T-helper 2 cell treated with Interferon-gamma antibody and Interleukin-4, amounts not matched to agents 5 μg/mL and 100 μg/mL, for 36 hours (primary cell): ENCODE data around the gene TBC1D4.
"Not testable (repeated sequence)": the region's sequence is repeated elsewhere in the genome, so short reads cannot be mapped to it uniquely, and the experiment has no call there.

Experiments used
- DNase-seq: peaks from one replicate; pipeline ENCODE4 v3.0.0; 2021; ENCODE audit warnings: low spot score
- H3K27ac Mint-ChIP-seq: one replicate; pipeline ENCODE4 v1.8.0; 2021; ENCODE audit warnings: mild to moderate bottlenecking, mixed read lengths
- H3K27me3 Mint-ChIP-seq: one replicate; pipeline ENCODE4 v1.8.0; 2021; ENCODE audit warnings: low read depth, mixed read lengths
- H3K36me3 Mint-ChIP-seq: one replicate; pipeline ENCODE4 v1.8.0; 2021; ENCODE audit warnings: low read depth, mixed read lengths
- H3K4me1 Mint-ChIP-seq: one replicate; pipeline ENCODE4 v1.8.0; 2021; ENCODE audit warnings: low read depth, mixed read lengths
- H3K4me3 Mint-ChIP-seq: one replicate; pipeline ENCODE4 v1.8.0; 2022; ENCODE audit warnings: mild to moderate bottlenecking, moderate library complexity, mixed read lengths
- H3K9me3 Mint-ChIP-seq: one replicate; pipeline ENCODE4 v1.8.0; 2021; ENCODE audit warnings: mixed read lengths

Gene TBC1D4

DNA sequence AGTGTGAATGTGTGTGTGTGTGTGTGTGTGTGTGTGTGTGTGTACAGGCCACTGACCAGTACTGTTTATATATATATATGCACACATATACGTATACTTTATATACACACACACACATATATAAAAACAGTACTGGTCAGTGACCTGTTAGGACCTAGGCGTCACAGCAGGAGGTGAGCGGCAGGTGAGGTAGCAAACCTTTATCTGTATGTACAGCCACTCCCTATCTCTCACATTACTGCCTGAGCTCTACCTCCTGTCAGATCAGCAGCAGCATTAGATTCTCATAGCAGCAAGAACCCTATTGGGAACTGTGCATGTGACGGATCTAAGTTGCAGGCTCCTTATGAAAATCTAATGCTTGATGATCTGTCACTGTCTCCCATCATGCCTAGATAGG is 34.5 kb downstream of the TBC1D4 start:
- Mint-ChIP-seq H3K4me3 (no peak overlapping the region), H3K36me3 (no peaks in the 10 kb centered on the region), H3K4me1 (no peaks in the 10 kb centered on the region), H3K9me3 (no peaks in the 10 kb centered on the region), H3K27me3 (peaks cover 7% of the 10 kb centered on the region), H3K27ac (no peak overlapping the region)
- DNase-seq: no peak

- DNase-seq: no peak
- H3K4me3 Mint-ChIP-seq: no peak overlapping the region
- no peaks in the 10 kb centered on the region for H3K36me3 Mint-ChIP-seq
- no peak overlapping the region for H3K27ac Mint-ChIP-seq
- no peaks in the 10 kb centered on the region for H3K4me1 Mint-ChIP-seq
- peaks cover 7% of the 10 kb centered on the region for H3K27me3 Mint-ChIP-seq
- no peaks in the 10 kb centered on the region for H3K9me3 Mint-ChIP-seq
Observed at GRCh38 chr13:75446874-75447273, 35.1 kb downstream of the TBC1D4 start.

- H3K36me3 Mint-ChIP-seq: no peaks in the 10 kb centered on the region
- no peak overlapping the region for H3K27ac Mint-ChIP-seq
- H3K27me3 Mint-ChIP-seq: peaks cover 7% of the 10 kb centered on the region
- H3K9me3 Mint-ChIP-seq: no peaks in the 10 kb centered on the region
- H3K4me3 Mint-ChIP-seq: no peak overlapping the region
- no peaks in the 10 kb centered on the region for H3K4me1 Mint-ChIP-seq
- DNase-seq: no peak
Observed at GRCh38 chr13:75445717-75446499, 36.1 kb downstream of the TBC1D4 start.

DNA sequence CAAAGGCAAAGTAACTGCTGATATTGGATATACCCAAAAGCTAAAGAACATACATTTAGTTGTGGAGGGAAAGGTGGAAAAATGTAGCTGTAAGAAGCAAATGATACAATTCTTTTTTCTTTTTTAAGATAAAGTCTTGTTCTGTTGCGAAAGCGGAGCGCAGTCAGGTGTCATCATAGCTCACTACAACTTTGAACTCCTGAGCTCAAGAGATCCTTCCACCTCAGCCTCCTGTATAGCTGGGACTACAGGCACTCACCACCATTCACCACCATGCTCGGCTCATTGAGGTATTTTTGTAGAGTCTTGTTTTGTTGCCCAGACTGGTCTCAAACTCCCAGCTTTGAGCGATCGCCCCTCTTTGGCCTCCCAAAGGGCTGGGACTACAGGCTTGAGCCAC is 38.0 kb downstream of the TBC1D4 start:
- Mint-ChIP-seq H3K4me1 (no peaks in the 10 kb centered on the region), H3K27ac (no peak overlapping the region), H3K36me3 (no peaks in the 10 kb centered on the region), H3K4me3 (no peak overlapping the region), H3K9me3 (no peaks in the 10 kb centered on the region), H3K27me3 (peaks cover 4% of the 10 kb centered on the region)
- no peak for DNase-seq

GRCh38 chr13:75443356-75443958 is 38.5 kb downstream of the TBC1D4 start:
- Mint-ChIP-seq H3K4me1 (no peaks in the 10 kb centered on the region), H3K27me3 (peaks cover 4% of the 10 kb centered on the region), H3K27ac (no peak overlapping the region), H3K9me3 (no peaks in the 10 kb centered on the region), H3K4me3 (no peak overlapping the region), H3K36me3 (no peaks in the 10 kb centered on the region)
- DNase-seq: no peak

- no peak for DNase-seq
- no peaks in the 10 kb centered on the region for H3K9me3 Mint-ChIP-seq
- no peaks in the 10 kb centered on the region for H3K4me1 Mint-ChIP-seq
- no peak overlapping the region for H3K4me3 Mint-ChIP-seq
- no peak overlapping the region for H3K27ac Mint-ChIP-seq
- H3K36me3 Mint-ChIP-seq: no peaks in the 10 kb centered on the region
- peaks cover 10% of the 10 kb centered on the region for H3K27me3 Mint-ChIP-seq
Observed at GRCh38 chr13:75442736-75443234, 39.2 kb downstream of the TBC1D4 start.

DNA sequence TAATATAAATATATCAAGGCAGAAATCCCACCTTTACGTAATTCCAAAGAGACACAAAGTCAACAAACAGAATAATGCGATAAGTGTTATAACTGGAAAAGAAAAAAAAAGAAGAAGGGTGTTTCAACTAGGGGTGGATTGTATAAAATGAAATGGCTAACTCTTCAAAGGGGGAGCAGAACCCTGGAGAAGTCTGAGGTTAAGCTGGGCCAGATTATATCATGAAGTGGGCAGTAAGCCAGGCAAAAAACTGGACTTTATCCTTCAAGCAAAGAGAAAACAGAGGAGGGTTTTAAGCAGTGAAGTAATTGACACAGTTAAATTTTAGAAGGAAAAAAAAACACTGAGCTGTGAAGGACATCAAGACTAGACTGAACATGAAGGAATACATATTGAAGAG is 41.9 kb downstream of the TBC1D4 start:
- peaks cover 8% of the 10 kb centered on the region for H3K27me3 Mint-ChIP-seq
- H3K27ac Mint-ChIP-seq: no peak overlapping the region

GRCh38 chr13:75437582-75438318 is 44.2 kb downstream of the TBC1D4 start:
- no peak overlapping the region for H3K27ac Mint-ChIP-seq
- no peaks in the 10 kb centered on the region for H3K4me1 Mint-ChIP-seq
- H3K4me3 Mint-ChIP-seq: no peak overlapping the region
- H3K36me3 Mint-ChIP-seq: no peaks in the 10 kb centered on the region
- H3K9me3 Mint-ChIP-seq: no peaks in the 10 kb centered on the region
- DNase-seq: no peak
- peaks cover 8% of the 10 kb centered on the region for H3K27me3 Mint-ChIP-seq

More for the DNA sequence above, 41.9 kb downstream of the TBC1D4 start:
- Mint-ChIP-seq H3K4me3 (no peak overlapping the region), H3K36me3 (no peaks in the 10 kb centered on the region), H3K9me3 (no peaks in the 10 kb centered on the region), H3K4me1 (no peaks in the 10 kb centered on the region)
- no peak for DNase-seq

- H3K27ac Mint-ChIP-seq, H3K9me3 Mint-ChIP-seq, H3K27me3 Mint-ChIP-seq, H3K36me3 Mint-ChIP-seq, H3K4me1 Mint-ChIP-seq, H3K4me3 Mint-ChIP-seq, DNase-seq: not testable (repeated sequence)
Observed at GRCh38 chr13:75434126-75434525, 47.8 kb downstream of the TBC1D4 start.

GRCh38 chr13:75432811-75433244 is 49.1 kb downstream of the TBC1D4 start:
- no peak for DNase-seq
- peaks cover 5% of the 10 kb centered on the region for H3K27me3 Mint-ChIP-seq
- H3K9me3 Mint-ChIP-seq: no peaks in the 10 kb centered on the region
- no peaks in the 10 kb centered on the region for H3K4me1 Mint-ChIP-seq
- no peak overlapping the region for H3K27ac Mint-ChIP-seq
- no peak overlapping the region for H3K4me3 Mint-ChIP-seq
- H3K36me3 Mint-ChIP-seq: no peaks in the 10 kb centered on the region

- Mint-ChIP-seq H3K27me3 (peaks cover 3% of the 10 kb centered on the region), H3K4me3 (no peak overlapping the region), H3K36me3 (no peaks in the 10 kb centered on the region), H3K4me1 (no peaks in the 10 kb centered on the region), H3K27ac (no peak overlapping the region), H3K9me3 (no peaks in the 10 kb centered on the region)
- DNase-seq: no peak
Observed at GRCh38 chr13:75432045-75432444, 49.9 kb downstream of the TBC1D4 start.

DNA sequence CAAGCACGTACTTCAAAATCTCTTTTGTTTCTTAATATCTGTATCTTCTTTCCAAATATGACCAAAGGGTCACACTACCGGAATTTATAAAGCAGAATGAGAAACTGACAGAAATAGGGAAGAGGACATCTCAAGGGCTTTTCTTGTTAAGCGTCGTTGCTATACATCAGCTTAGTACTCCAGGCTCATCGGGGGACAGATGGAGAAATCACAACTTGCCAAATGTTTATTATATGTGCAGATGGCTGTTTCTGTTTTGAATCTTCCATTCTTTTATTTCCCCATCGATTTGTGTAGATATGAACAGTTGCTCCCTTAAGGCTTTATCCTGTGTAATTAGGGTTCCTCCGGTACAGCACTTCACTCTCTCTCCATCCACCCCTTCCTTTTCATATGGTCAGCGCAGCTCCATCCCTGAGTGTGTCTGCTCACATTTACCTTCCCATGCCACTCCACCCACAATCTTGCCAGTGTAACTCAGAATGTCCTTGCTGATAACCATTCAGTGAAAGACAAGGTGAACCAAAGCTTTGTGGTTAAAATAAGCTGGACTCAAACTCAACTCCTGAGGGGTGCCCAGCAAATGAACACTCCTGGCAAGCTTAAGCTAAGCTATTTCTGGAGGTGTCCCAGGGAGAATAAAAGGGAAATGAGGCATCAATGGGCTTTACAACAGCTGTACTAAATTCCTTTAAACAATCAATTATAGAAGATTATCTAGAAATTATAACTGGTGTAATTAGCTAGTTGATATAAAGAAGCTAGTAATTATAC is 51.3 kb downstream of the TBC1D4 start:
- DNase-seq: no peak
- no peak overlapping the region for H3K27ac Mint-ChIP-seq
- H3K4me1 Mint-ChIP-seq: no peaks in the 10 kb centered on the region
- no peak overlapping the region for H3K4me3 Mint-ChIP-seq
- H3K27me3 Mint-ChIP-seq: peaks cover 5% of the 10 kb centered on the region
- H3K9me3 Mint-ChIP-seq: no peaks in the 10 kb centered on the region
- no peaks in the 10 kb centered on the region for H3K36me3 Mint-ChIP-seq

- no peaks in the 10 kb centered on the region for H3K9me3 Mint-ChIP-seq
- H3K36me3 Mint-ChIP-seq: no peaks in the 10 kb centered on the region
- no peak overlapping the region for H3K27ac Mint-ChIP-seq
Observed at GRCh38 chr13:75426421-75426820, 55.5 kb downstream of the TBC1D4 start.

More at GRCh38 chr13:75426421-75426820, 55.5 kb downstream of the TBC1D4 start:
- peaks cover 8% of the 10 kb centered on the region for H3K27me3 Mint-ChIP-seq
- no peak overlapping the region for H3K4me3 Mint-ChIP-seq
- no peak for DNase-seq
- no peaks in the 10 kb centered on the region for H3K4me1 Mint-ChIP-seq
